Psoas muscle (tissue), 8 donors: ENCODE measurements around the gene CRIP1. TPM values are rescaled to one million over a fixed set of nuclear protein-coding genes. Genes with fewer than 3 reads are reported as not detected.

Experiments
- ATAC-seq, 4 donors: fragments of 200-7000 bp; cut with Tn5 transposase; one replicate each; pipeline ENCODE4 v1.9.1; 2020; ENCODE audit warnings: moderate library complexity in 3 of 4, mild to moderate bottlenecking in 2 of 4
- DNase-seq, 2 donors: peaks; one replicate each; pipeline ENCODE4 v3.0.0-alpha.2; 2020
- H3K27ac ChIP-seq: fragments of 200-600 bp; one replicate; pipeline ENCODE4 v1.8.0; 2022
- H3K27me3 ChIP-seq, 3 donors: fragments of 200-600 bp in 1 of 3; one replicate each; pipeline versions ENCODE4 v1.6.1 to v1.8.0; 2013 to 2022; ENCODE audit warnings: low read length in 2 of 3, mild to moderate bottlenecking in 2 of 3, moderate library complexity in 1 of 3; ENCODE audit not compliant: insufficient read depth in 3 of 3
- H3K36me3 ChIP-seq, 2 donors: fragments of 200-600 bp in 1 of 2; one replicate each; pipeline versions ENCODE4 v1.6.1 to v1.8.0; 2013 to 2022; ENCODE audit warnings: low read depth in 1 of 2, mild to moderate bottlenecking in 1 of 2, moderate library complexity in 1 of 2; ENCODE audit not compliant: insufficient read depth in 1 of 2
- H3K4me1 ChIP-seq: fragments of 200-600 bp; one replicate; pipeline ENCODE4 v1.8.0; 2022
- H3K4me3 ChIP-seq: fragments of 200-600 bp; one replicate; pipeline ENCODE4 v1.8.0; 2022; ENCODE audit warnings: mild to moderate bottlenecking
- H3K9me3 ChIP-seq: fragments of 200-600 bp; one replicate; pipeline ENCODE4 v1.8.0; 2022
- WGBS, 3 donors: extraction: QIAGEN DNeasy Blood & Tissue Kit; methylation state at CpG; one replicate each; pipeline versions ENCODE4 v1.1.6 to v1.1.7; 2013; 5-methylcytosine and 5-hydroxymethylcytosine counted together
- intact Hi-C, 2 donors: fragments of 100-400 bp; cut with DNase I; formaldehyde crosslinking; loops; one replicate each; pipeline versions ENCODE4 v1.11.0 to v1.14.2; 2022
- polyA plus RNA-seq, 3 donors: library from polyadenylated mRNA; stranded (reverse); fragments of 200-250 nt; gene quantifications; one replicate each; pipeline ENCODE4 v1.2.3, GENCODE V29; 2013
- total RNA-seq, 4 donors: library from RNA; stranded (reverse); fragmentation: NEBNext Ultra II Directional in 2 of 4; extraction: Animal tissue kit (Norgen Biotek cat#: 25700) in 2 of 4; gene quantifications; one replicate each; pipeline versions ENCODE4 v1.2.1 to v1.2.4, GENCODE V29; 2021 to 2023
- TF ChIP-seq, protein P1 (sequence below): fragments of 200-600 bp; IDR thresholded peaks from one replicate; pipeline ENCODE4 v1.8.0; 2022; ENCODE audit warnings: antibody characterized with exemption
- donor health status: healthy with polysubstance abuse.
- donor health status: DM: no; HTN: no; CAD: no; lungs with moderate emphysema.
- donor health status: Bipolar disorder and iron deficiency.
- donor health status: healthy.
- donor health status: DM: yes; HTN: yes; CAD: no.
- donor health status: DM: no; HTN: no; CAD: no.
- donor health status: DM: no; HTN: no; CAD: no.
- donor health status: DM: yes; HTN: yes; CAD: no.

The CRIP1 gene
- total and polyA plus RNA-seq, 7 donors: 11.5 to 27.2 (median 17.5) TPM

DNA sequence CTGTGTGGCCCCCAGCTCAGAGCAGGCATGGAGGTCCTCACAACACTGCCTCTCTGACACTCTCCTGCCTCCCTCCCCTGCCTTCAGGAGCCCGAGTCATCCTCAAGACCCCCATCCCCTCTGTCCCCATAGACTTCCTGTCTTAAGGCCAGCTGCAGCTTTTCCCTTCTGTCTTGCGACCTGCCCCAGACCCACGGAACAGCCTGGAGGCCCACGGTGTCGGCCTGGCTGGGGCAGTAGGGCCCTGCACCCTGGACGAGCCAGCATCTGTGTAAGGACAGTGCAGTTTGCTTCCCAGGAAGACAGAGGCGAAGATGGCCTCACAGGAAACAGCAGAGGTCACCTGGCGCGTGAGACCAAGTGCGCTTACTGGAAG lies 14.0 kb downstream of the CRIP1 start:
- Histone ChIP-seq H3K36me3 (no peaks in the 10 kb centered on the region), H3K27me3 (no peaks in the 10 kb centered on the region), H3K27ac (no peak overlapping the region), H3K9me3 (no peaks in the 10 kb centered on the region), H3K4me3 (no peak overlapping the region), H3K4me1 (peaks cover 6% of the 10 kb centered on the region)
- DNase-seq (peak in 1 of 2 donors; percentile 49), ATAC-seq (no peak)
- intact Hi-C loops: no loop called here
- 70 to 82% (median 75%) methylated on average over 10 of the region's 10 CpGs for WGBS, 3 donors
- TF ChIP-seq, protein P1, sequence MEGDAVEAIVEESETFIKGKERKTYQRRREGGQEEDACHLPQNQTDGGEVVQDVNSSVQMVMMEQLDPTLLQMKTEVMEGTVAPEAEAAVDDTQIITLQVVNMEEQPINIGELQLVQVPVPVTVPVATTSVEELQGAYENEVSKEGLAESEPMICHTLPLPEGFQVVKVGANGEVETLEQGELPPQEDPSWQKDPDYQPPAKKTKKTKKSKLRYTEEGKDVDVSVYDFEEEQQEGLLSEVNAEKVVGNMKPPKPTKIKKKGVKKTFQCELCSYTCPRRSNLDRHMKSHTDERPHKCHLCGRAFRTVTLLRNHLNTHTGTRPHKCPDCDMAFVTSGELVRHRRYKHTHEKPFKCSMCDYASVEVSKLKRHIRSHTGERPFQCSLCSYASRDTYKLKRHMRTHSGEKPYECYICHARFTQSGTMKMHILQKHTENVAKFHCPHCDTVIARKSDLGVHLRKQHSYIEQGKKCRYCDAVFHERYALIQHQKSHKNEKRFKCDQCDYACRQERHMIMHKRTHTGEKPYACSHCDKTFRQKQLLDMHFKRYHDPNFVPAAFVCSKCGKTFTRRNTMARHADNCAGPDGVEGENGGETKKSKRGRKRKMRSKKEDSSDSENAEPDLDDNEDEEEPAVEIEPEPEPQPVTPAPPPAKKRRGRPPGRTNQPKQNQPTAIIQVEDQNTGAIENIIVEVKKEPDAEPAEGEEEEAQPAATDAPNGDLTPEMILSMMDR: no peak

DNA sequence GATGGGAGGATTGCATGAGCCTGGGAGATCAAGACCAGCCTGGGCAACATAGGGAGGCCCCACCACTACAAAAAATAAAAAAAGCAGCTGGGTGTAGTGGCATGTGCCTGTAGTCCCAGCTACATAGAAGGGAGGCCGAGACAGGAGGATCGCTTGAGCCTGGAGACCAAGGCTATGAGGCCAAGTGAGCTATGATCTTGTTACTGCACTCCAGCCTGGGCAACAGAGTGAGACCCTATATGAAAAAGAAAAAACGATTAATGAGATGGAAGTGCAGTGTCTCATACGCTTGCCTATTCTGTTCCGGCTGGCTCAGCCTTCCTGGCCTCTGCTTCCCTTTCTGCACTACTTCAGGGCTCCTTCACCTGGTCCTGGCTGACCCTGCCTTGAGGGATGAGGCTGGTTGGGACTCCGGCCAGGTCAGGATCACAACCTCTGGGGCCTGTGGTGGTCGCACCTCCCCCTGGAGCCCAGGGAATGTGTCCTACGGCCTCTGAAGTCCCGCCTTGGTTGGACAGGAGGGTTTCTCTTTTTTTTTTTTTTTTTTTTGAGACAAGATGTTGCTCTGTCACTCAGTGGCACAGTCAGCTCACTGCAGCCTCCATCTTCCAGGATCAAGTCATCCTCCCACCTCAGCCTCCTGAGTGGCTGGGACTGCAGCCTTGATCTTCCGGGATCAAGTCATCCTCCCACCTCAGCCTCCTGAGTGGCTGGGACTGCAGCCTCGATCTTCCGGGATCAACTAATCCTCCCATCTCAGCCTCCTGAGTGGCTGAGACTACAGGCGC lies 15.0 kb downstream of the CRIP1 start:
- no peak overlapping the region for H3K4me3 ChIP-seq
- H3K36me3 ChIP-seq: no peaks in the 10 kb centered on the region
- 88 to 92% (median 88%) methylated on average over 13 of the region's 13 CpGs for WGBS, 3 donors
- peak in 1 of 2 donors; percentile 13 for DNase-seq
- ATAC-seq: no peak
- no peaks in the 10 kb centered on the region for H3K27me3 ChIP-seq
- no peaks in the 10 kb centered on the region for H3K9me3 ChIP-seq
- H3K27ac ChIP-seq: no peak overlapping the region
- intact Hi-C loops: no loop called here
- TF ChIP-seq, protein P1: no peak
- no peaks in the 10 kb centered on the region for H3K4me1 ChIP-seq

DNA sequence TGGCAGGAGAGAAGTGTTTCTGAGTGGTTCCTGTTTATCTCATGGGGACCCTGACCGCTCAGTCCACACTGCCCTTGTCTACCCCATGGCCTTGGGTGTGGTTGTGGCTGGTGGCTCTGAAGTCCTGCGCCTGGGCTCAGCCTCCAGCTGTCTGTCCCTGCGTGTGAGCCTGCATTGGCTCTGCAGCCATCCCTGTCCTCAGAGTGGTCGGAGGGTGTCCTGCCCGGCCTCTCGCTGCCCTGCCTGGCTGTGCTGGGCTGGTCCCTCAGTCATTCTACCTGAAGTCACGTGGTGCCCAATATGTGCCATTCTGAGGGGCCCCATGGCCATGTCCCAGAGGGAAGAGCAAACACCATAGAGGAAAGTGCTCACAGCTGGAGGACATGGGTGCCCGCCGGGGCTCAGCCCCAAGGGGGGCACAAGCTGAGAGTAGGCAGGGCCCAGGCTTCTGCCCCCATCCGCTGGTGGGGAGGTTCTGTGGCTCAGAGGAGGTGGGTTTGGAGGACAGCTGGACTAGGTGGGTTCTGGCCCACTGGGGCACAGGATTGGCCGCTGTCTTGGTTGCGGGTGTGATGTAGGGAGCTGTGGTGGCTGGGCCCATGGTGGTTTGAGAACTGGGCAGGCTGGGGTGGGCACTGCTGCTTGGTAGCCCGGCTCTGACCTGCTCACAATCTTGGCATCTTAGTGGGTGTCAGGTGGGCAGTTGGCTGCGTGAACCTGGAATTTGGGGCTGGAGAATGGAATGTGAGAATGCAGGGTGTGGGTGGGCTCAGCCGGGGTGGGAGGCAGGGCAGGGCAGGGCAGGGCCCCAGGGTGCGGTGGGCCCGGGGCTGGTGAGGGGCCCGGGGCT lies 16.0 kb downstream of the CRIP1 start:
- H3K27me3 ChIP-seq: no peaks in the 10 kb centered on the region
- H3K9me3 ChIP-seq: no peaks in the 10 kb centered on the region
- DNase-seq (peak in 1 of 2 donors; percentile 39), ATAC-seq (no peak)
- H3K4me1 ChIP-seq: no peaks in the 10 kb centered on the region
- no peak overlapping the region for H3K27ac ChIP-seq
- no peak overlapping the region for H3K4me3 ChIP-seq
- 84 to 86% (median 85%) methylated on average over 17 to 18 of the region's 18 CpGs for WGBS, 3 donors
- TF ChIP-seq, protein P1: no peak
- no peaks in the 10 kb centered on the region for H3K36me3 ChIP-seq
- intact Hi-C loops: no loop called here

DNA sequence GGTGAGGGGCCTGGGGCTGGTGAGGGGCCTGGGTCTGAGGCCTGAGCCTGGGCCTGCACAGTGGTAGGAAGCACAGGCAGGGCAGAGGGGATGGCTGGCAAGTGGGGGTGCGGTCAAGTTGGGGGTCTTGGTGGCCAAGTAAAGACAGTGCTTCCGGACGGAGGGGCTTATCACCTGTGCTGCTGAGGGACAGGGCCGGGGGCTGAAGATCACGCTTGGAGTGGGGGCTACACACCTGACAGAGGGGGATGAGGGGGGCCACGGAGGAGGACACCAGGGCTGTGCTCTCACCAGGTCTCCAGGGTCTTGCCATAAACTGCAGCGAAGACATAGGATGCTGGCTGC lies 16.6 kb downstream of the CRIP1 start:
- DNase-seq (peak in 1 of 2 donors; percentile 28), ATAC-seq (no peak)
- Histone ChIP-seq H3K4me1 (no peaks in the 10 kb centered on the region), H3K9me3 (no peaks in the 10 kb centered on the region), H3K27me3 (no peaks in the 10 kb centered on the region), H3K36me3 (no peaks in the 10 kb centered on the region), H3K4me3 (no peak overlapping the region), H3K27ac (no peak overlapping the region)
- intact Hi-C loops: no loop called here
- TF ChIP-seq, protein P1: no peak
- WGBS, 3 donors: 87 to 91% (median 90%) methylated on average over 7 of the region's 7 CpGs
